GM19193 (cell line): ENCODE measurements around the gene ENKUR.

Experiments
- POLR2A ChIP-seq: IDR thresholded peaks from 4 replicates; pipeline ENCODE4 v1.6.1; 2011; ENCODE audit not compliant: insufficient read depth, insufficient read length; ENCODE audit errors: extremely low read depth

The ENKUR gene

GRCh38 chr10:24993237-24993958 is 22.6 kb downstream of the ENKUR start:
- no peak for TF ChIP-seq POLR2A

GRCh38 chr10:24992512-24993133 is 23.3 kb downstream of the ENKUR start:
- no peak for TF ChIP-seq POLR2A

DNA sequence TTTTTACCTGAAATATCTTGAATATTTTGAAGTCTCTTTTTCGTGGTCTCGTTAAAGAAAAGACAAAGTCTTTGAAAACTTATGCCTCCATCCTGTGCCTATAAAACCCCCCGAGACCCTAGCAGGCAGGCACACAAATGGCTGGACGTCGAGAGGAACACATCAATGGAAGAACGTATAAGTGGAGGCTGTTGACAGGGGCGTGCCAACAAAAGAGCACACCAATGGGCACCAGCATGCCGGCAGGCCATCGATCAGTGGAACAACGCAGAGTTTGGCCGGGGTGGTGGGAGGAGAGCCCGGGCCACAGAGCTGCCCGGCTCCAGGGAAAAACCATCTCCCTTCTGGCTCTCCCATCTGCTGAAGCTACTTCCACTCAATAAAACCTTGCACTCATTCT is 24.7 kb downstream of the ENKUR start:
- TF ChIP-seq POLR2A: no peak

DNA sequence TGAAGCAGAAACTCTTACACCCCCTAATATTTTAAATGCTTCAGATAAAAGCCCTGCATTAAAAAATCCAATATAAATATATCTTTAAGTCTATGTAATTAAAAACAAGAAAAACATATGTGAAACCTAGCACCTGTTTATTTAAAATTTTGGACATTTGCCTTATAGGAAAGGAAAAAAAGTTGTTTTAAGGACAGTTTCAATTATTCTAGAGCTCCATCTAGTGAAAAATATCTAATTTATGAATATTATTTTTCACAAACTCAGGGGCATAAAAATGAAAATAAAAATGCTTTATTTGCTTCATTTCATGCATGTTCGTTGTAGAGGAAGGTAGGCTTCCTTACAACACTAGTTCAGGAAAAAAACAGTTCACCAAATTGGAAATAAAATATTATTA is 26.1 kb downstream of the ENKUR start:
- TF ChIP-seq POLR2A: no peak

DNA sequence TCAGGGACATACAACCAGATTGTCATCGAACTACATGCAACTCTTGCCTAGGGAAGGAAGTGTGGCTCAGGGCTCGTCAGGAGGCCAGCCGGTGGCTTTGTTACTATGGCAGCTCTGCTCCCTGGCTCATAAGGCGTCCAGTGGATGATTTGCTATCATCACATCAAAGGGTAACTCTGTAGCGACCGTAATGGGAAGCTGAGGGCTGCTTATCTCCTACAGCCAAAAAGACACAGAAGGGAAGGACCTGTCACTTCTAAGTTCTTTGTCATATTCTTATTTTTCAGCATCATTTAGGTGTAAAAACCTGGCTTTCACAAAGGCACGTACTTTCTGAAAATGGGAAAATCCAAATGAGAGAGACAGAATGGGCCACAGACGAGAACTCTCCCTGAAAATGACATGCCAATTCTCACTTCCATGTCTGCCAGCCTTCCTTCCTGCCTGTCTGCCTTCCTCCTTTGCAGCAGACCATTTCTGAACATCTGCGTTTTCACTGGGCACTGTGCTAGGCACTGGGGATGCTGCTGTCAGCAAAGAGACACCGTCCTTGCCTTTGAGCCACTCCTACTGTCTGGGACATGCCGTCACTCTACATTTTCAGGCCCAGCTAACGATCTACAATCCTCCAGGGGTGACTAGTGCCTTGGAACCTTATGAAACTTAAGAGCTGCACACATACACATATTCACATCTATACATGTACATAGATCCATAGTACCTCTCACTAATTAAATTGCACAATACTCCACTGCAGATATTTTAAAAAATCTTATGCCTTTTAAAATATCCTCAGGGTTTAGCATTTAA is 26.9 kb downstream of the ENKUR start:
- TF ChIP-seq POLR2A: no peak

DNA sequence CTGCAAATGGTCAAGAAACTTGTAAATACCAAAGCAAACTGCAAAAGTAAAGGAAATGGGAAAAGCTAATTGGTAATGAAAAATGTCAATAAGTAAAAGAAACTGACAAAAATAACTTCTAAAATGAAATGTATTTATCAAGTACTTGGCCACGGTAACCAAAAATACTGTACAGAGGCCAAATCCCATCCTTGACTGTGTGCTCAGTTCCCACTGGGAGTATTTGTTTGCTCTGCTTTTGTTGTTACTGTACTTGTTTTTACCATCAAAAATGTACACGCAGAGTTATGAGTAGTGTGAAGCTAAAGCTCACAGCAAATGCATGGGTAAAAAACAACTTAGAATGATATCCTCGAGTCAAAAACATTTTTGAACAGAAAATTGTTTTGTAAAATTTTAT is 31.1 kb downstream of the ENKUR start:
- no peak for TF ChIP-seq POLR2A

GRCh38 chr10:24983946-24984345 is 32.0 kb downstream of the ENKUR start:
- no peak for TF ChIP-seq POLR2A

DNA sequence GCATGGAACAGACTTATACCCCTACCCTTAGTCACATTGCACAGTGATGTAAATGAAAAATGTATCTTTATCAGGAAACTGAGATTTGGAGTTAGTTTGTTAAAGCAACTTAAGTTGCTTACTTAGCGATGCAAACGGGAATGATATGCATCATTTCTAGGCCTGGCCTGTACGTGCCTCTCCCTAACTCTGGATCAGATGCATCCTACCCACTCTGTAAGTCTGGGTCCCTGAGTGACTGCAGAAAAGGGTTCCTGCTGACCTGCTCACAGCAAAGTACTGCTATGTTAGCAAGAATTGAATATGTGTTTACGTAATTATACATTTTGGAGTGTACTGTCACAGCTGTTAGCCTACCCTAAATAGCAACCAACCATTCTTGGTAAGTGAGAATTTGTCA is 32.8 kb downstream of the ENKUR start:
- no peak for TF ChIP-seq POLR2A

DNA sequence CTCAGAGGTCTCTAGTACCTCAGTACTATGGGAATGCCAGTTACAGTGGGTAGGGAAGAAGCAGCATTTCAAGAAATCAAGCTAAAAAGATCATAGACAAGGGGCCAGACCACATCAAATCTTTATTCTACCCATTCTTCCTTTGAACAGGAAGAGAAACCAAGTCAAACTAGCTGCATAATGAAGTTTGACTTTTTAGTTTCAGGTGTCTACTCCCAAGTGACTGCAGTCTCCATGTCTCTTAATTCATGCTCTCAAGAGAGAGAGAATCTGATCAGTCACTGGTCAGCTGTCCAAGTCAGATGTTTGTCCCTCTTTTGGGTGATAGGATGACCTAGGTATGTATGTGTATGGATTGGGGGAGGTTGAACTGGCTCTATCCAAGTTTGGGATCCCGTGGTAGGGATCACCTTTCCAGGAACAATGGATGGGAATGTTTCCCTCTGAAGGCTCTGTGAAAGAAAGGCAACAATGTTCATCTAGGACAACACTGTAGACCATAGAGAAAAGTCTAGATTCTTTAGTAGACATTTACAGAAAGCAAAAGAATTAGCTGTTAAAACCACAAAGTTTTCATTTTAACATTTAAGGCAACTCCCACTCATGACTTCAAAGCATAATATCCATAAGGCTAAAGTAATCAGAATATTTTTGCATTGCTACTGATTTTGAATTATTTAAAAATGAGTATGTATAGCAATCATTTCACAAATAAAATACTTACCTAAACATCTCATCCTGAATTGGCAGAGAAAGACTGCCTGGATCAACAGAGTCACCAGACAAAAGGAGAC is 33.4 kb downstream of the ENKUR start:
- no peak for TF ChIP-seq POLR2A

- TF ChIP-seq POLR2A: no peak
Observed at GRCh38 chr10:24981161-24981710, 34.7 kb downstream of the ENKUR start.

GRCh38 chr10:24979685-24980084 is 36.3 kb downstream of the ENKUR start:
- no peak for TF ChIP-seq POLR2A

GRCh38 chr10:24974976-24975375 is 41.0 kb downstream of the ENKUR start:
- no peak for TF ChIP-seq POLR2A

- TF ChIP-seq POLR2A: no peak
Observed at GRCh38 chr10:24973163-24973562, 42.8 kb downstream of the ENKUR start.

- TF ChIP-seq POLR2A: no peak
Observed at GRCh38 chr10:24971374-24971773, 44.6 kb downstream of the ENKUR start.

DNA sequence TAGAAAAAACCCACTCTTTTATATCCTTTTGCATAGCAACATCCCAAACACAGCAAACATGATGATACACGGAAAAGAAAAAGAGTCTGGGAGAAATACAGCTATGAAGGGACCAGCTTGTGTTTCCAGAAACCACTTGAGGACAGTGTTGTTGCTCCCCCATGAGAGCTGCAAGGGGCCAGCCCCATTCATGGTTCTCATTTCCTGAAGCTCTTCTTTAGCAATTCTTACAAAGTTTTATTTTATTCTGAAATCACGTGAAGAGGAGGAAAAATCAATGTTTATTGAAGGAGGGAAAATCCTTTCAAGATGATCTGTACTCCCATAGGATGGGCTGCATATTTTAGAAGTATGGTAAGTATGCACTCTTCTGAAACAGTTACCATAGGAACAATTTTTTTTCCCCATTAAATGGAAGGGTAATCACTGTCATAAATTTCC is 46.1 kb downstream of the ENKUR start:
- no peak for TF ChIP-seq POLR2A

GRCh38 chr10:24968349-24968748 is 47.6 kb downstream of the ENKUR start:
- no peak for TF ChIP-seq POLR2A
